ENCODE data around the gene MBNL1.

Gene MBNL1

GRCh38 chr3:152486364-152486763, 217.6 kb downstream of the MBNL1 start:
- no peak overlapping the region for H3K9ac ChIP-seq (ENCODE audit: insufficient read length)
- TF ChIP-seq POLR2AphosphoS5 (IDR thresholded peaks at IDR 0.05; ENCODE audit: borderline replicate concordance, low read depth, low read length), result no peak
- no peak for TF ChIP-seq FOXP2 (optimal IDR thresholded peaks at IDR 0.05; ENCODE audit: control extremely low read depth, extremely low read length, insufficient read depth)
- TF ChIP-seq EZH2 (IDR thresholded peaks at IDR 0.05), result no peak
- H3K9me3 ChIP-seq (ENCODE audit: low read depth, low read length), result no peaks in the 10 kb centered on the region
- 0 out of 2 replicates have a peak overlapping the region, but pooled peaks have one; percentile 3 for H3K27ac ChIP-seq
- H3K4me3 ChIP-seq, result no peak overlapping the region
- H3K36me3 ChIP-seq (ENCODE audit: insufficient read depth, low read length), result no peaks in the 10 kb centered on the region; the same call in 1 of the 2 replicates
- DNase-seq (ENCODE audit: low read depth, low spot score), result no peak

DNA sequence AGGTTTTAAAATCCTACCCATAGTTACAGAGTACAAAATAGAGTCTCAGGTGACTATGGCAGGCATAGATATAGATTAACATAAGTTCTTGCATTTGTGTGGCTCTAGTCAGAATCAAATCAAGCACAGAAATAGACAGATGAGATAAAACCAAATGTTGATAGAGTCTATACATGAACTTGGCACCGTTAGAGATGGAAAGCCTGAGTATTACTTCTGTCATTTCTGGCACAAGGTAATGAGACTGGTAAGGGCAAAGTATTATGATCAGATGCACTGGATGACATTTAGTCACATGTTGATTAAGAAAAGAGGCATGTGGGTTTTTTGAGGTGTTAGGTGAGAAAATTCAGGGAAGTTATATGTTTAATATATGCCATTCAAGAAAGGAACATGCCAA, 219.7 kb downstream of the MBNL1 start:
- Histone ChIP-seq H3K27ac (no peak overlapping the region), H3K9ac (ENCODE audit: insufficient read length) (no peak overlapping the region), H3K36me3 (ENCODE audit: insufficient read depth, low read length) (no peaks in the 10 kb centered on the region; the same call in 1 of the 2 replicates), H3K9me3 (ENCODE audit: low read depth, low read length) (no peaks in the 10 kb centered on the region), H3K4me3 (no peak overlapping the region)
- TF ChIP-seq EZH2 (IDR thresholded peaks at IDR 0.05) (no peak), POLR2AphosphoS5 (IDR thresholded peaks at IDR 0.05; ENCODE audit: borderline replicate concordance, low read depth, low read length) (no peak), FOXP2 (optimal IDR thresholded peaks at IDR 0.05; ENCODE audit: control extremely low read depth, extremely low read length, insufficient read depth) (no peak)
- DNase-seq (ENCODE audit: low read depth, low spot score), result no peak

DNA sequence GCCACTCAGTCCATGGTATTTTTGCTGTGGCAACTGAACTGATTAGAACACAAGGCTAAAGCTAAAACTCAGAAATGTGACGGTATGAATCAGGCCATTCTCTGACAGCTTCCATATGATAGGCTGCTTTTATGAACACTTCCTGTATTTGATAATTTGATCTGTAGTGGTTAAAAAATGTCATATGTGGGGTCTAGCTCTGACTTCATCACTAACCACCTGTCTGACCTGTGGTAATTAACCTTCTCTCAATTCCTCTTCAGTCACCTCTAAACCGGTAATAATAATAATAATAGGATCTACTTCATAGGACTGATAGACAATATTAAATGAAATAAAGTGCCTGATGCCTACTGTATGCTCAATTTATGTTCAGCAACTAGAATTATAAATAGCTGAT, 223.2 kb downstream of the MBNL1 start:
- Histone ChIP-seq H3K36me3 (ENCODE audit: insufficient read depth, low read length) (no peaks in the 10 kb centered on the region), H3K9ac (ENCODE audit: insufficient read length) (no peak overlapping the region), H3K9me3 (ENCODE audit: low read depth, low read length) (no peaks in the 10 kb centered on the region), H3K4me3 (no peak overlapping the region), H3K27ac (no peak overlapping the region)
- no peak for DNase-seq (ENCODE audit: low read depth, low spot score)
- TF ChIP-seq POLR2AphosphoS5 (IDR thresholded peaks at IDR 0.05; ENCODE audit: borderline replicate concordance, low read depth, low read length) (no peak), FOXP2 (optimal IDR thresholded peaks at IDR 0.05; ENCODE audit: control extremely low read depth, extremely low read length, insufficient read depth) (no peak), EZH2 (IDR thresholded peaks at IDR 0.05) (no peak)

DNA sequence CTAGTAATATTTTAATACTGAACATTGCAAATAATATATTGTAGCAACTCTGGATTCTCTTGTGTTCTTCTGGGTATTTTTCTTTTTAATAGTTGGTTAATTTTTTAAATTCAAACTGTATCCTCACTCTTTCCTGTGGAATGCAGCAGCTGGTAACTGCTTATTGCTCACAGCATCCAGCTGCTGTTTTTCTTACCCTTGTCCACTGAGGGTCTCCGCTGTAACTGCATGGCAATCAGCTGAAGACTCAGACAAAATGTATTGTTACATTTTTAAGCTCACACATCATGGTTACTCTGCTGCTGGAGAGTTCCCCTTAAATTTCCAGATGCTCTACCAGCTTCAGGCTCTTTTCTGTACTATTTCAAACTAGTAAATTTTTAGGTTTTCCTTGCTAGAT, 227.6 kb downstream of the MBNL1 start:
- Histone ChIP-seq H3K36me3 (ENCODE audit: insufficient read depth, low read length) (no peaks in the 10 kb centered on the region), H3K9ac (ENCODE audit: insufficient read length) (no peak overlapping the region), H3K27ac (no peak overlapping the region), H3K4me3 (no peak overlapping the region), H3K9me3 (ENCODE audit: low read depth, low read length) (no peaks in the 10 kb centered on the region)
- TF ChIP-seq POLR2AphosphoS5 (IDR thresholded peaks at IDR 0.05; ENCODE audit: borderline replicate concordance, low read depth, low read length) (no peak), EZH2 (IDR thresholded peaks at IDR 0.05) (no peak), FOXP2 (optimal IDR thresholded peaks at IDR 0.05; ENCODE audit: control extremely low read depth, extremely low read length, insufficient read depth) (no peak)
- no peak for DNase-seq (ENCODE audit: low read depth, low spot score)

- Histone ChIP-seq H3K9me3 (ENCODE audit: low read depth, low read length) (no peaks in the 10 kb centered on the region), H3K27ac (no peak overlapping the region), H3K36me3 (ENCODE audit: insufficient read depth, low read length) (no peaks in the 10 kb centered on the region), H3K4me3 (no peak overlapping the region), H3K9ac (ENCODE audit: insufficient read length) (no peak overlapping the region)
- TF ChIP-seq POLR2AphosphoS5 (IDR thresholded peaks at IDR 0.05; ENCODE audit: borderline replicate concordance, low read depth, low read length) (no peak), FOXP2 (optimal IDR thresholded peaks at IDR 0.05; ENCODE audit: control extremely low read depth, extremely low read length, insufficient read depth) (no peak), EZH2 (IDR thresholded peaks at IDR 0.05) (no peak)
- DNase-seq (ENCODE audit: low read depth, low spot score), result no peak
Observed at GRCh38 chr3:152496716-152497115, 228.0 kb downstream of the MBNL1 start.

DNA sequence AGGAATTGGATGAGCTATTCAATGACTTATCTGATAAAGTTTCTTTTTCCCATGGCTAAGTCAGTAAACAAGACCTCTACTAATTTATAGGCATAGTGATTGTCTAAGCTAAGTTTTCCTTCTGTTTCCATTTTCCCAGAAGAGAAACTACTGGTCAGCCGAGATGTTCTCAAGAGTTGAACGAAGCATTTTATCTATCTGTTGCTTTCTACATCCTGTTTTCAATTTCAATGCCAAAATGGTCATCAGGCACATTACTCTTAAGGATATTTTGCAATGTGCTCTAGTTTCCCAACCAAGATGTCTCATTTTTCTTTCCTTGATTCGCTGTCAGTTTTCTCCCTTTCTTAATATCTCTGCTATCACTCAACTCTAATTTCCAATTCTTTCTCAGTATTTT, 228.7 kb downstream of the MBNL1 start:
- Histone ChIP-seq H3K9ac (ENCODE audit: insufficient read length) (no peak overlapping the region), H3K9me3 (ENCODE audit: low read depth, low read length) (no peaks in the 10 kb centered on the region), H3K36me3 (ENCODE audit: insufficient read depth, low read length) (no peaks in the 10 kb centered on the region), H3K4me3 (no peak overlapping the region), H3K27ac (no peak overlapping the region)
- TF ChIP-seq FOXP2 (optimal IDR thresholded peaks at IDR 0.05; ENCODE audit: control extremely low read depth, extremely low read length, insufficient read depth), result no peak
- TF ChIP-seq EZH2 (IDR thresholded peaks at IDR 0.05), result no peak
- TF ChIP-seq POLR2AphosphoS5 (IDR thresholded peaks at IDR 0.05; ENCODE audit: borderline replicate concordance, low read depth, low read length), result no peak
- DNase-seq (ENCODE audit: low read depth, low spot score), result no peak

DNA sequence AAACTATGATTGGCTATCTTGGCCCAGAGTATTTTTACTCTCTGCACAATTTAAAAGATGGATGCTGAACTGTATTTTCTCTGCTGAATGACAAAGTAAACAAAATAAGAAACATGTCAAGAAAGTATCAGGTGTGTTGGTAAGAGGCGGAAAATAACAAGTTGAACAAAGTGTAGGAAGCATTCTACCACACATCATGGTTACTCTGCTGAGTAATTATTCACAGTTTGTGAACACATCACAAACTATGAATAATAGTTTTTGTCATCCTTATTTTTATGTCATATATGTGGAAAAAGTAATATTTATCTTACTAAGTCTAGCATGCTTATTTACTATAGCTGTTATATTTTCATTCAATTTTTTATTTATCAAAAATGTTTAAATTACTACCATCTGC, 229.2 kb downstream of the MBNL1 start:
- Histone ChIP-seq H3K9me3 (ENCODE audit: low read depth, low read length) (no peaks in the 10 kb centered on the region), H3K9ac (ENCODE audit: insufficient read length) (no peak overlapping the region), H3K36me3 (ENCODE audit: insufficient read depth, low read length) (no peaks in the 10 kb centered on the region), H3K27ac (no peak overlapping the region), H3K4me3 (no peak overlapping the region)
- DNase-seq (ENCODE audit: low read depth, low spot score), result no peak
- TF ChIP-seq FOXP2 (optimal IDR thresholded peaks at IDR 0.05; ENCODE audit: control extremely low read depth, extremely low read length, insufficient read depth), result no peak
- no peak for TF ChIP-seq EZH2 (IDR thresholded peaks at IDR 0.05)
- no peak for TF ChIP-seq POLR2AphosphoS5 (IDR thresholded peaks at IDR 0.05; ENCODE audit: borderline replicate concordance, low read depth, low read length)

DNA sequence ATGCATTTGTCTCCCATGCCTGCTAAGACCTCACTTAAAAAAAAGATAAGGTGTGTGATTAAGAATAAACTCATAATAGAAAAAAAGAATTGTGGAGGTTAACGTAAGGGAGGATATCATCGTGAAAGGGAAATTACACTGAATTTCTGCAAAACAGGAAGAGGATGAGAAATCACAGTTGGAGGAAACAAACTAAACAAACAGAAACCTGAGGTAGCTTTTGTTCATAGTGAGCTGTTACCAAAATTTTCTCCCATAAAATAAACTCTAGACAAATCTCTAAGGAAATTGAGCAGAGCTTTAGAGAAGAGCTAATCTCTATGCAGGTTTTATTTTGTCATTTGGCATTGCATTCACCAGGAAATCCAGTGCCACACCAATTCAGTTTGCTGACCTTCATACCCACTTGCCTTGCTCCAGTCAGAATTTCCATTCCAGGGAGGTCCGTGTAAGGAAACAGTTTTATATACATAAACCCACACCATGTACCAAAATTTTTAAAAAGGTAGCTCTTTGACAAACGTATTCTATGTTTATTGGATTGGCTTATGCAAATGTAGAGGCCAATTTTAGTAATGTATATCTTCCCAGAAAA, 231.2 kb downstream of the MBNL1 start:
- Histone ChIP-seq H3K9ac (ENCODE audit: insufficient read length) (no peak overlapping the region), H3K9me3 (ENCODE audit: low read depth, low read length) (no peaks in the 10 kb centered on the region), H3K36me3 (ENCODE audit: insufficient read depth, low read length) (no peaks in the 10 kb centered on the region), H3K4me3 (no peak overlapping the region), H3K27ac (no peak overlapping the region)
- DNase-seq (ENCODE audit: low read depth, low spot score), result no peak
- no peak for TF ChIP-seq FOXP2 (optimal IDR thresholded peaks at IDR 0.05; ENCODE audit: control extremely low read depth, extremely low read length, insufficient read depth)
- no peak for TF ChIP-seq EZH2 (IDR thresholded peaks at IDR 0.05)
- TF ChIP-seq POLR2AphosphoS5 (IDR thresholded peaks at IDR 0.05; ENCODE audit: borderline replicate concordance, low read depth, low read length), result no peak

- Histone ChIP-seq H3K9me3 (ENCODE audit: low read depth, low read length) (no peaks in the 10 kb centered on the region), H3K27ac (no peak overlapping the region), H3K4me3 (no peak overlapping the region), H3K9ac (ENCODE audit: insufficient read length) (no peak overlapping the region), H3K36me3 (ENCODE audit: insufficient read depth, low read length) (no peaks in the 10 kb centered on the region)
- TF ChIP-seq EZH2 (IDR thresholded peaks at IDR 0.05) (no peak), POLR2AphosphoS5 (IDR thresholded peaks at IDR 0.05; ENCODE audit: borderline replicate concordance, low read depth, low read length) (no peak), FOXP2 (optimal IDR thresholded peaks at IDR 0.05; ENCODE audit: control extremely low read depth, extremely low read length, insufficient read depth) (no peak)
- DNase-seq (ENCODE audit: low read depth, low spot score), result no peak
Observed at GRCh38 chr3:152505926-152506325, 237.2 kb downstream of the MBNL1 start.
